Gastrocnemius medialis (tissue), 4 donors: ENCODE measurements around the gene DISC1. TPM values are rescaled to one million over a fixed set of nuclear protein-coding genes. Genes with fewer than 3 reads are reported as not detected.
"Not testable (repeated sequence)": the region's sequence is repeated elsewhere in the genome, so short reads cannot be mapped to it uniquely, and the experiment has no call there.

Experiments
- ATAC-seq, 2 donors: fragments of 150-250 bp; one replicate each; pipeline ENCODE4 v1.9.1; 2016
- DNase-seq, 2 donors: peaks; one replicate each; pipeline ENCODE4 v3.0.0-alpha.2; 2019
- H3K27ac ChIP-seq, 4 donors: fragments of 200-600 bp; sonication (generic); 1 replicate in 1 of 4; 2 replicates in 3 of 4; pipeline ENCODE4 v1.5.1; 2016 to 2018; ENCODE audit warnings: mild to moderate bottlenecking in 2 of 4, moderate library complexity in 1 of 4
- H3K27me3 ChIP-seq, 3 donors: fragments of 200-600 bp; sonication (generic) in 2 of 3; 1 replicate in 1 of 3; 2 replicates in 2 of 3; pipeline versions ENCODE4 v1.5.1 to v1.6.0; 2016 to 2019; ENCODE audit warnings: mild to moderate bottlenecking in 1 of 3, moderate library complexity in 1 of 3
- H3K36me3 ChIP-seq, 2 donors: fragments of 200-600 bp; sonication (generic) in 1 of 2; one replicate each; pipeline ENCODE4 v1.5.1; 2017 to 2018
- H3K4me1 ChIP-seq, 2 donors: fragments of 200-600 bp; sonication (generic) in 1 of 2; one replicate each; pipeline ENCODE4 v1.5.1; 2016 to 2017; ENCODE audit warnings: mild to moderate bottlenecking in 2 of 2
- H3K4me3 ChIP-seq, 4 donors: fragments of 200-600 bp; sonication (generic) in 3 of 4; 1 replicate in 1 of 4; 2 replicates in 3 of 4; pipeline ENCODE4 v1.5.1; 2016 to 2019; ENCODE audit warnings: mild to moderate bottlenecking in 2 of 4
- H3K9me3 ChIP-seq, 3 donors: fragments of 200-600 bp; sonication (generic) in 2 of 3; 1 replicate in 1 of 3; 2 replicates in 2 of 3; pipeline ENCODE4 v1.5.1; 2016 to 2019
- POLR2A ChIP-seq, 2 donors: fragments of 450-650 bp; IDR thresholded peaks; one replicate each; pipeline ENCODE4 v1.6.1; 2017; ENCODE audit warnings: antibody characterized with exemption in 2 of 2, mild to moderate bottlenecking in 2 of 2, moderate library complexity in 2 of 2
- in situ Hi-C, 4 donors: fragments of 200-750 bp; cut with MboI; loops; one replicate each; pipeline versions ENCODE4 v1.15.0 to v1.8.0; 2017; ENCODE audit warnings: low sequenced_read_pairs in 4 of 4
- intact Hi-C: fragments of 100-400 bp; cut with DNase I; formaldehyde crosslinking; loops from one replicate; pipeline ENCODE4 v1.15.1; 2023; ENCODE audit warnings: low total_unique reads
- total RNA-seq, 4 donors: library from RNA; depleted of rRNA; stranded (reverse); fragments of >200 nt; gene quantifications; one replicate each; pipeline versions ENCODE4 v1.1.0 to v1.2.3, GENCODE V29; 2016
- TF ChIP-seq, protein P1 (sequence below), 5 experiments: fragments of 450-650 bp in 3 of 5; fragments of 200-600 bp in 2 of 5; sonication (generic) in 2 of 5; IDR thresholded peaks in 4 of 5; conservative IDR thresholded peaks in 1 of 5; 1 replicate in 4 of 5; 2 replicates in 1 of 5; pipeline ENCODE4 v1.5.1; 2016 to 2019; ENCODE audit warnings: antibody characterized with exemption in 5 of 5, mild to moderate bottlenecking in 3 of 5, moderate library complexity in 3 of 5

Gene DISC1
- total RNA-seq, 4 donors from 2014 or later = 2.3 to 5.8 (median 2.6) TPM

DNA sequence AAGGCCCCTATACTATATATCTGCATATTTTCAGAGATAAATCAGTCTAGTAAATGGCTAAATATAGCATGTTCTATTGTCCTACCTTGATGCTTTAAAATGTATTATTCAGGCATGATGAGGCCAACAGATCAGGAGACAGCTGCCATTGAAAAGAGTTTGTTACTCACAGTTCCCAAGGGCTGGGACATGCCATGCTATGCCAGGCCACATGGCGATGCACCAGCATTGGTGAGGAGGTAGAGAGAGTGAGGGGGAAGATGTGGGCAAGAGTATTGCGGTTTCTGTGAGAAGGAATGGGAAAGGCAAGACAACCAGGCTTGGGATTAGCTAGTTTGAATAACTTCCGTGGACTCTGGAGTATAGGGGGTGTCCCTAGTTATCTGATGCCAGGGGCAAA lies 316.5 kb downstream of the DISC1 start:
- H3K9me3 ChIP-seq = no peaks in the 10 kb centered on the region
- no peak for DNase-seq
- in situ Hi-C loops (no loop called here), intact Hi-C loops (no loop called here)
- no peak for ATAC-seq
- H3K4me3 ChIP-seq = no peak overlapping the region
- H3K27me3 ChIP-seq = no peaks in the 10 kb centered on the region
- no peaks in the 10 kb centered on the region for H3K36me3 ChIP-seq
- H3K27ac ChIP-seq = no peak overlapping the region
- H3K4me1 ChIP-seq = no peaks in the 10 kb centered on the region
- no peak for TF ChIP-seq POLR2A (IDR thresholded peaks at IDR 0.05)
- TF ChIP-seq, protein P1, sequence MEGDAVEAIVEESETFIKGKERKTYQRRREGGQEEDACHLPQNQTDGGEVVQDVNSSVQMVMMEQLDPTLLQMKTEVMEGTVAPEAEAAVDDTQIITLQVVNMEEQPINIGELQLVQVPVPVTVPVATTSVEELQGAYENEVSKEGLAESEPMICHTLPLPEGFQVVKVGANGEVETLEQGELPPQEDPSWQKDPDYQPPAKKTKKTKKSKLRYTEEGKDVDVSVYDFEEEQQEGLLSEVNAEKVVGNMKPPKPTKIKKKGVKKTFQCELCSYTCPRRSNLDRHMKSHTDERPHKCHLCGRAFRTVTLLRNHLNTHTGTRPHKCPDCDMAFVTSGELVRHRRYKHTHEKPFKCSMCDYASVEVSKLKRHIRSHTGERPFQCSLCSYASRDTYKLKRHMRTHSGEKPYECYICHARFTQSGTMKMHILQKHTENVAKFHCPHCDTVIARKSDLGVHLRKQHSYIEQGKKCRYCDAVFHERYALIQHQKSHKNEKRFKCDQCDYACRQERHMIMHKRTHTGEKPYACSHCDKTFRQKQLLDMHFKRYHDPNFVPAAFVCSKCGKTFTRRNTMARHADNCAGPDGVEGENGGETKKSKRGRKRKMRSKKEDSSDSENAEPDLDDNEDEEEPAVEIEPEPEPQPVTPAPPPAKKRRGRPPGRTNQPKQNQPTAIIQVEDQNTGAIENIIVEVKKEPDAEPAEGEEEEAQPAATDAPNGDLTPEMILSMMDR (IDR thresholded peaks at IDR 0.05 in 4 of 5, conservative IDR thresholded peaks at IDR 0.05 in 1 of 5) = no peak

DNA sequence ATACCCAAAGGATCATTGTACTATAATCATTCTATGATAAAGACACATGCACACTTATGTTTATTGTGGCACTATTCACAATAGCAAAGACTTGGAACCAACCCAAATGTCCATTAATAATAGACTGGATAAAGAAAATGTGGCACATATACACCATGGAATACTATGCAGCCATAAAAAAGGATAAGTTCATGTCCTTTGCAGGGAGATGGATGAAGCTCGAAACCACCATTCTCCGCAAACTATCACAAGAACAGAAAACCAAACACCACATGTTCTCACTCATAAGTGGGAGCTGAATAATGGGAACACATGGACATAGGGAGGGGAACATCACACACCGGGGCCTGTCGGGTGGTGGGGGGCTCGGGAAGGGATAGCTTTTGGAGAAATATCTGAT lies 321.5 kb downstream of the DISC1 start:
- H3K27me3 ChIP-seq, ATAC-seq, H3K36me3 ChIP-seq, H3K4me1 ChIP-seq, H3K4me3 ChIP-seq, DNase-seq, intact Hi-C loops, H3K9me3 ChIP-seq, H3K27ac ChIP-seq, in situ Hi-C loops: not testable (repeated sequence)

DNA sequence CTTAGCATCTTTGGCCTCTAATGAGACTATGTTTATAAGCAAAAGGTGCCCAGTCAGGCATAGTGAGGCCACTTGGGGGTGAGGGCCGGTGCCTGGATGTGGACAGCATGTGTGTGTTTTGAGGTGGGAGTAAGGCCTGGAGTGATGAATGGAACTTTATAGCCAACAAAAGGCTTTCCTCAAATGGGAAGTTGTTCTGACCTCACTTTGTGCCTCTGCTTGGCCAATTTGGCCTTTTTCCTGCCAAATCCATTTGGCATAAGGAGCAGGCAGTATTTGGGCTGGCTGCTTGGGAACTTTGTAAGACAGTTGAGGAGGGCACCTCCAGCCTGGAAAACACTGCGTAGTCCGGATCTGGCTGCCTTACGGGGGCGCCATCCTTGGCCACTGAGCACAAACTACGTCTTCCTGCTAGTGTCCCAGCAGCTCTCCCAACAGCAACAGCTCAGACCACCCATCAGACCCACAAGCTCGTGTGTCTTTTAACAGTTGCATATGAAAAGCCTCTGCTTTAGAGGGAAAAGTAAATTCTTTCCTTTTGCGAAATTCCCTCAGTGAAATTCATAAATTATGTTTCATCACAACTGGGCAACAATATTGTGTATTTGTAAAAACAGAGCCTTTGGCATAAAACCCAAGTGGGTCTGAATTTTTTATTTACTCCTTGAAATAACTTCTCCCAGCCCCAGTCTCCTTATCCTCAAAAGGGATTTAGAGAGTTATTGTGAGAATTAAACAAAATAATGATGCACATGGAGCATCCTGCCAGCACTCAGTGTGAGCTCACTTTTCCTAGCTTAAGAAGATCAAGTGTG lies 322.9 kb downstream of the DISC1 start:
- no peaks in the 10 kb centered on the region for H3K9me3 ChIP-seq
- no peak for TF ChIP-seq POLR2A (IDR thresholded peaks at IDR 0.05)
- TF ChIP-seq, protein P1 (IDR thresholded peaks at IDR 0.05 in 4 of 5, conservative IDR thresholded peaks at IDR 0.05 in 1 of 5) = no peak
- peak overlapping the region; percentile 13 to 45 (median 29) for H3K27ac ChIP-seq
- ATAC-seq (peak; percentile 44 to 52), DNase-seq (peak; percentile 8 to 33)
- no peaks in the 10 kb centered on the region for H3K27me3 ChIP-seq
- no peaks in the 10 kb centered on the region for H3K36me3 ChIP-seq
- H3K4me1 ChIP-seq = no peaks in the 10 kb centered on the region
- in situ Hi-C loops = no loop called here
- H3K4me3 ChIP-seq = no peak overlapping the region
- intact Hi-C loops = no loop called here

GRCh38 chr1:231950331-231951128 lies 323.9 kb downstream of the DISC1 start:
- TF ChIP-seq, protein P1 (IDR thresholded peaks at IDR 0.05 in 4 of 5, conservative IDR thresholded peaks at IDR 0.05 in 1 of 5) = no peak

GRCh38 chr1:231951374-231951773 lies 324.8 kb downstream of the DISC1 start:
- Histone ChIP-seq H3K4me1 (no peaks in the 10 kb centered on the region), H3K27me3 (no peaks in the 10 kb centered on the region), H3K36me3 (no peaks in the 10 kb centered on the region), H3K27ac (no peak overlapping the region), H3K4me3 (no peak overlapping the region), H3K9me3 (no peaks in the 10 kb centered on the region)
- in situ Hi-C loops = no loop called here
- TF ChIP-seq POLR2A (IDR thresholded peaks at IDR 0.05) = no peak
- TF ChIP-seq, protein P1 (IDR thresholded peaks at IDR 0.05 in 4 of 5, conservative IDR thresholded peaks at IDR 0.05 in 1 of 5) = no peak
- intact Hi-C loops = no loop called here
- DNase-seq = no peak
- ATAC-seq = no peak

More at GRCh38 chr1:231950331-231951128, 323.9 kb downstream of the DISC1 start:
- in situ Hi-C loops (no loop called here), intact Hi-C loops (no loop called here)
- Histone ChIP-seq H3K4me1 (no peaks in the 10 kb centered on the region), H3K27ac (no peak overlapping the region), H3K4me3 (no peak overlapping the region), H3K27me3 (no peaks in the 10 kb centered on the region), H3K36me3 (no peaks in the 10 kb centered on the region), H3K9me3 (no peaks in the 10 kb centered on the region)
- ATAC-seq (no peak), DNase-seq (no peak)
